Tibial nerve (tissue), 4 donors: ENCODE data around the gene VCAM1. TPM values are rescaled to one million over a fixed set of nuclear protein-coding genes. Genes with fewer than 3 reads are reported as not detected.

Experiments used
- DNase-seq, 2 donors: peaks; one replicate each; pipeline ENCODE4 v3.0.0-alpha.2; 2019; ENCODE audit warnings: low spot score in 2 of 2
- H3K27ac ChIP-seq, 4 donors: fragments of 200-600 bp; sonication (generic) in 3 of 4; one replicate each; pipeline ENCODE4 v1.5.1; 2017 to 2019; ENCODE audit warnings: mild to moderate bottlenecking in 1 of 4
- H3K27me3 ChIP-seq, 2 donors: fragments of 200-600 bp; sonication (generic) in 1 of 2; one replicate each; pipeline versions ENCODE4 v1.5.1 to v1.6.0; 2017 to 2019
- H3K36me3 ChIP-seq, 3 donors: fragments of 200-600 bp; sonication (generic); one replicate each; pipeline ENCODE4 v1.5.1; 2018 to 2019
- H3K4me1 ChIP-seq, 4 donors: fragments of 200-600 bp; sonication (generic) in 3 of 4; one replicate each; pipeline ENCODE4 v1.5.1; 2017 to 2019
- H3K4me3 ChIP-seq, 4 donors: fragments of 200-600 bp; sonication (generic) in 3 of 4; one replicate each; pipeline ENCODE4 v1.5.1; 2017 to 2019; ENCODE audit warnings: mild to moderate bottlenecking in 1 of 4, moderate library complexity in 1 of 4
- H3K9me3 ChIP-seq, 4 donors: fragments of 200-600 bp; sonication (generic) in 3 of 4; one replicate each; pipeline ENCODE4 v1.5.1; 2017 to 2019
- CTCF ChIP-seq, 5 experiments: fragments of 200-600 bp in 3 of 5; fragments of 450-650 bp in 2 of 5; sonication (generic) in 3 of 5; IDR thresholded peaks; one replicate each; pipeline ENCODE4 v1.5.1; 2016 to 2019; ENCODE audit warnings: antibody characterized with exemption in 5 of 5, mild to moderate bottlenecking in 3 of 5, moderate library complexity in 2 of 5
- EP300 ChIP-seq, 2 donors: sonication (generic); formaldehyde crosslinking; IDR thresholded peaks; one replicate each; pipeline ENCODE4 v1.6.1; 2017; ENCODE audit warnings: antibody characterized with exemption in 2 of 2, mild to moderate bottlenecking in 1 of 2
- POLR2A ChIP-seq, 2 donors: fragments of 450-650 bp; IDR thresholded peaks; one replicate each; pipeline ENCODE4 v1.6.1; 2017; ENCODE audit warnings: antibody characterized with exemption in 2 of 2, mild to moderate bottlenecking in 2 of 2, moderate library complexity in 2 of 2
- WGBS, 2 donors: methylation state at CpG; one replicate each; pipeline ENCODE4 v1.1.5; 2018; 5-methylcytosine and 5-hydroxymethylcytosine counted together
- total RNA-seq, 4 donors: library from RNA; depleted of rRNA; stranded (reverse); fragments of >200 nt; gene quantifications; one replicate each; pipeline ENCODE4 v1.1.0, GENCODE V29; 2016

The VCAM1 gene
- total RNA-seq, 4 donors from 2014 or later: 5.1 to 21.2 (median 9.8) TPM

GRCh38 chr1:100746542-100746932 lies 27.0 kb downstream of the VCAM1 start:
- no peaks in the 10 kb centered on the region for H3K9me3 ChIP-seq

GRCh38 chr1:100747771-100748170 lies 28.2 kb downstream of the VCAM1 start:
- Histone ChIP-seq H3K4me1 (no peaks in the 10 kb centered on the region), H3K9me3 (no peaks in the 10 kb centered on the region), H3K4me3 (no peak overlapping the region), H3K36me3 (no peaks in the 10 kb centered on the region), H3K27ac (no peak overlapping the region), H3K27me3 (no peaks in the 10 kb centered on the region)
- no peak for DNase-seq
- TF ChIP-seq EP300 (IDR thresholded peaks at IDR 0.05) (no peak), CTCF (IDR thresholded peaks at IDR 0.05) (no peak), POLR2A (IDR thresholded peaks at IDR 0.05) (no peak)
- WGBS, 2 donors: 69 to 85% methylated on average over 2 of the region's 2 CpGs

More at GRCh38 chr1:100746542-100746932, 27.0 kb downstream of the VCAM1 start:
- Histone ChIP-seq H3K27me3 (no peaks in the 10 kb centered on the region), H3K4me1 (no peaks in the 10 kb centered on the region), H3K4me3 (no peak overlapping the region), H3K36me3 (no peaks in the 10 kb centered on the region), H3K27ac (no peak overlapping the region)
- no peak for DNase-seq
- WGBS, 2 donors: 63 to 75% methylated on average over 3 of the region's 3 CpGs
- TF ChIP-seq POLR2A (IDR thresholded peaks at IDR 0.05) (no peak), EP300 (IDR thresholded peaks at IDR 0.05) (no peak), CTCF (IDR thresholded peaks at IDR 0.05) (no peak)

- H3K27me3 ChIP-seq: no peaks in the 10 kb centered on the region
- TF ChIP-seq CTCF (IDR thresholded peaks at IDR 0.05) (no peak), POLR2A (IDR thresholded peaks at IDR 0.05) (no peak), EP300 (IDR thresholded peaks at IDR 0.05) (no peak)
- no peak for DNase-seq
- H3K9me3 ChIP-seq: no peaks in the 10 kb centered on the region
- WGBS, 2 donors: 84 to 91% methylated on average over 9 of the region's 9 CpGs
- H3K27ac ChIP-seq: no peak overlapping the region
- H3K4me3 ChIP-seq: no peak overlapping the region
- H3K36me3 ChIP-seq: no peaks in the 10 kb centered on the region
- no peaks in the 10 kb centered on the region for H3K4me1 ChIP-seq
Observed at GRCh38 chr1:100750005-100750885, 30.7 kb downstream of the VCAM1 start.

GRCh38 chr1:100752791-100753190 lies 33.2 kb downstream of the VCAM1 start:
- Histone ChIP-seq H3K36me3 (no peaks in the 10 kb centered on the region), H3K9me3 (no peaks in the 10 kb centered on the region), H3K27me3 (no peaks in the 10 kb centered on the region), H3K4me1 (no peaks in the 10 kb centered on the region), H3K4me3 (no peak overlapping the region), H3K27ac (no peak overlapping the region)
- WGBS, 2 donors: 90 to 93% methylated on average over 5 of the region's 5 CpGs
- TF ChIP-seq POLR2A (IDR thresholded peaks at IDR 0.05) (no peak), CTCF (IDR thresholded peaks at IDR 0.05) (no peak), EP300 (IDR thresholded peaks at IDR 0.05) (no peak)
- DNase-seq: no peak

GRCh38 chr1:100757946-100758345 lies 38.4 kb downstream of the VCAM1 start:
- no peak for DNase-seq
- Histone ChIP-seq H3K27me3 (no peaks in the 10 kb centered on the region), H3K27ac (no peak overlapping the region), H3K4me1 (no peaks in the 10 kb centered on the region), H3K36me3 (no peaks in the 10 kb centered on the region), H3K9me3 (no peaks in the 10 kb centered on the region), H3K4me3 (no peak overlapping the region)
- TF ChIP-seq CTCF (IDR thresholded peaks at IDR 0.05): no peak
- TF ChIP-seq EP300 (IDR thresholded peaks at IDR 0.05): no peak
- no peak for TF ChIP-seq POLR2A (IDR thresholded peaks at IDR 0.05)
- WGBS, 2 donors: 88 to 90% methylated on average over 4 of the region's 4 CpGs
